GM19238 (cell line): Measurements from ENCODE around the gene FEM1B.

Experiments
- DNase-seq: peaks from one replicate; pipeline ENCODE4 v3.0.0; 2011; ENCODE audit warnings: low spot score; ENCODE audit not compliant: insufficient read length

The FEM1B gene

DNA sequence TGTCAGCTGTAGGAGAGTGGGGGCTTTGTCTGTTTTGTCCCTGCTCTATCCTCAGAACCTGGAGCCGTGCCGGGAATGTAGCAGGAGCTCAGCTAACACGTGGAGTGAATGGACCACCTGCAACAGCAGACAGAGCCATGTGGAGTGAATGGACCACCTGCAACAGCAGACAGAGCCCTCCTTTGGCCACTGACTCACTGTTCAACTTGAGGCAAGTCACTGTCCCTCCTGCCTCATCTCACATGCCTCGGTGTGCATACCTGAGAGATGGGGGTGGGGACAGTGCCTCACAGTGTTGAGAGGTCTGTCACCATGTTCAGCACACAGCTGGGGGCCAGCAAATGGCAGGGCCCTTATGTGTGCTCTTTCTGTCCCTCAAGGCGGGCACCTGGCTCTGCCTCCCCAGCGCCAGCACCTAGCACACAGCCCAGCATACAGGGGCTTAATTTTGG, 27.9 kb downstream of the FEM1B start:
- no peak for DNase-seq

- DNase-seq = no peak
These were observed 29.8 kb downstream of the FEM1B start for GRCh38 chr15:68307131-68307928.

- DNase-seq = no peak
These were observed 31.5 kb downstream of the FEM1B start for GRCh38 chr15:68309024-68309423.

DNA sequence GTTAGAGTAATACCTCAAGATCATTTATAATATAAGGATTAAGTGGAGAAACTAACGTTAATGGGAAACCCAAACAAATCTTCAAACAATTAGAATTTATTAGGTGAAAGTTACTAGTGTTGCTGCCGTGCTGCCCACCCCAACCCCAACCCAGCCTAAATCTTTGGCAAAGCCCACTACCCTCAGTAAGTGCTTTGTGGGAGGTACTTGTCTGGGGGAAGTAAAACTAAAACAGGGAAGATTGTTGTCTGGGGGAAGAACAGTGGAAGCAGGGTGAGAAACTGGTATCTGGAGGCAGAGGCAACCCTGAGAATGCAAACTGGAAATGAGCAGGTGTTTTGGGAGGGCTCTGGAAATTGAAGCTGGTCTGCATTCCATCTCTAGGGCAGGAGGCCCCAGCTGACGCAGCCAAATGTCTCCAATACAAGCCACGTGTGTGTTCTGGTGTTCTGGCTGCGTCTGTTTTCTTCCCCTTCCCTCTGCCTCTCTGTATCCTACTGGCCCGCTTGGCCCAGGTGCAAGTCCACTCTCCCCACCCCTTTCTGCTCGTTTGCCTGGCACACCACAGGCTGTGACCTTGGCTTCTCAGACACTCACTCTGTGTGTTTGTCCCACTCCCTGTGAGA, 32.7 kb downstream of the FEM1B start:
- no peak for DNase-seq

DNA sequence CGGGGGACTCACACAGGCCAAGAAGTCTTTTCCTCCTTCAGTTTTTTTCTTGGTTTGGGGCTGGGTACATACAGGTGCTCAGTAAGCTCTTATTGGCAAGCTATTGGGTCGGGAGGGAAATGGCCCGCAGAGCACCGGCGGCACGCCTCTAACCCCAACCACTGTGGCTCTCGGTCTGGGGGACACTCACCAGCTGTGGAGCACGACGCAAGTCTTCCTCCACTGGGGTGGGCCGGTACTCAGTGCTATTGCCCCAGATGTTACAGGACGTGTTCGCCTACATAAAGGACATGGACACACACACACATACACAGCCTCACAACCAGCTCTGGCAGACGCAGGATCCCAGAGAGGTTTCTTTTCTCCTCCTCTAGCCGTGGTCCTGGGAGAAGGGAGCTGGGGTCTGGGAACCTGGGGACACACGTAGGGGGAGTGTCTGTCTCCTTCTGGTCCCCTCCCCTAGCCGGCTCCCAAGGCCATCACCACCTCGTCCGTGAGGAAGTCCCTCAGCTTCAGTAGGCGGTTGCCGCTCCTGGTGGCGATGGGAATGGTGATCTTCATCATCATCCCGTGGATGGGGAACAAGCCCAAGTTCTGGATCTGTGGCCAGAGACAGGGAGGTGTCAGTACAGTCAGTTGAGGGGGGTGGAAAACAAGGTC, 33.4 kb downstream of the FEM1B start:
- no peak for DNase-seq

- no peak for DNase-seq
These were observed 33.9 kb downstream of the FEM1B start for GRCh38 chr15:68311464-68311835.

DNA sequence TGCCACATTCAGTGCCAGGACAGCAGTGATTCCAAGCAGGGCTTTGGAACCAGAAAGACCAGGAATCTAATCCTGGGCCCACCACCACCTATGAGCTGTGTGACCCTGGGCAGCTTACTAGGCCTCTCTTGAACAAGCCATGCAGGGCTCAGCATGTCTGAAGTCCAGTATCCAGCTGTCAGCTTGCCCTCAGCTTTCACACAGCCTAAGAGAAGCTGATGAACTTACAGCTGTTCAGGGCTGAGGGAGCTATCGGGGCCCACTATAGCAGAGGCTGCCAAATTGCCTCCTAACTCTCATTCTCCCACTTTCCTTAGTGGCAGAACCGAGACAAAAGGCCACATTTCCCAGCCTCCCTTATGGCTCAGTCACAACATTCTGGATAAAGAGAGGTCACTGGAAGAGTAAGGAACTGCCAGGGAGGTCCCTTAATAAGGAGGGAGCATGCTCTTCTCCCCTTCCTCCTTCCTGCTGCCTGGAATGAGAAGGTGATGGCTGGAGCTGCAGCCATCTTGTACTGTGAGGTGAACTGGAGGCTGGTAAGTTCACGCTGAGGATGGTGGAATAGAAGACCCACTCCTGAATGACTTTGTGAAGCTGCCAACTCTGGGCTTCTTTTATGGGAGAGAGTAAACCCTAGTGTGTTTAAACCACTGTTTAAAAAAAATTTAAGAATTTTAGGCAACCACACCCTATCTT, 34.5 kb downstream of the FEM1B start:
- DNase-seq = no peak

- no peak for DNase-seq
These were observed 35.2 kb downstream of the FEM1B start for GRCh38 chr15:68312701-68313204.

DNA sequence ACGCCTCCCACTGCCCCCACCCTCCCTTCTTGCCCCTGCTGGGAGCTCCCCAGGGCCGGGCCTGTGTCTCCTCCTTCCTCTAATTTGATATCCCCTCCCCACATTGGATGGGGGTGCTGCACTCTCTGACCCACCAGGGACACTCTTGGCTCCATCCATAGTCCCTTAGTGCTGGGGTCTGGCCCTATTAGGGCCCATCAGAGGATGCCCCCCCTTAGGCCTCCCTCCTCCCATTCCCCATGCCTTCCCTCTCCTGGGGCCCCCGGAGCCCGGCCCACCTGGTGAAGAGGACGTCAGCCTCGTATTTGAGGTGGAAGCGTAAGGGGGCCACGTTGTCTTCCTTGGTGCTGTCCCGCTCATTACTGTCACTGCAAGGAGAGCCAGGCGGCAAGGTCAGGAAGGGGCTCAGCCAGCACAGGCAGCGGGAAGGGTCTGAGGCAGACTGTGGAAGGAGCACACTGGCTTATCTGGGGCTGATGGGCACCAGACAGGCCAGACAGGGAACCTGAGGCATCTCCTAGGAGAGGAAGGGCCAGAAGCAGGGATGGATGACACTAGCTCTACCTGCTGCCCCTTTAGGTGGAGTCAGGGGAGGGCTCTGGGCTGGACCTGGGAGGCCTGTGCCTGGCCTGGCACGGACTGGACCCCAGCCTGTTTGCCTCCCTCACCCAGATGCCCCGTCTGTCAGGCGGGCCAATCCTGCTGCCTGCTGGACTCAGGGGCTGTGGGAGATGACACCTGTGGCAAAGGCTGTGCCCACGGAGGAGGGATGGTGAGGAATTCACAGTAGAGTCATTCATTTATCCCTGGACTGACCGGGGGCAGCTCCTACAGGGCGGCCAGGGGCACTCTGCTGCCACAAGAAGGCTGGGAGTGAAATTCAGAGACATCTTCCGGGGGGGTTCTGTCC, 36.2 kb downstream of the FEM1B start:
- DNase-seq = no peak

DNA sequence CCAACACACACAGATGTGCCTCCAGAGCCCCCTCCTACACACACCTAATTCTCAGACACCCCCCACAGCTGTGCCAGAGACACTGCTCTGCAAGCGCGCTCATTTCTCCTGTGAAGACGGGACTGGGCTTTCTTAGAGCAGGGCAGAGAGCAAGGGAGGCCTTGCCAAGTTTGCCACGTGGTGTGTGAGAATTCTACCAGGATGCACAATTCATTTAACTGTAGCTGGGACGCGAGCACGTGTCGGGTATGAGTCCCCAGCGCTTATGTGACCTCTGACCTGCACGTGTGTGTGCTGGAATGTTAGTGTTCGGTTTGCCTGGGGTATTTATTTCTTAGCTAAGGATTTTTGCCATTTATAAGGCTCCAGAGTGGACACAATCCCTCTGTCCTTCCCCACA, 37.0 kb downstream of the FEM1B start:
- no peak for DNase-seq

DNA sequence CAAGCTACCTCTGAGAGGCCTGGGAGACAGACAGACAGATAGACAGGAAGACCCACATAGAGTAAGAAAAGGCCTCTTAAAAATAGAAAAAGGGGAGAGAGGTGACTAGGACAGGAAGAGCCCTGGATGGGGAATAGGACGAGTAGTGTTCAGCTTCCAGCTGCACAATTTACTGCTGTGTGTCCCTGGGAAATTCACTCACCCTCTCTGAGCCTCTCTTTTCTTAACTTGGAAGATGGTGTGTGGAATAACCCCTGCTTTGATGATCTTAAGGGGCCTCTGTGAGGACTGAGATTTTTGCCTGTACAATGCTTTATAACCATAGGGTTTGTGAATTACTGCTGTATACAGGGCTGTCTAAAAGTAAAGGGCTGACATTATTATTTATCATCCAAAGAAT, 37.5 kb downstream of the FEM1B start:
- DNase-seq = no peak

DNA sequence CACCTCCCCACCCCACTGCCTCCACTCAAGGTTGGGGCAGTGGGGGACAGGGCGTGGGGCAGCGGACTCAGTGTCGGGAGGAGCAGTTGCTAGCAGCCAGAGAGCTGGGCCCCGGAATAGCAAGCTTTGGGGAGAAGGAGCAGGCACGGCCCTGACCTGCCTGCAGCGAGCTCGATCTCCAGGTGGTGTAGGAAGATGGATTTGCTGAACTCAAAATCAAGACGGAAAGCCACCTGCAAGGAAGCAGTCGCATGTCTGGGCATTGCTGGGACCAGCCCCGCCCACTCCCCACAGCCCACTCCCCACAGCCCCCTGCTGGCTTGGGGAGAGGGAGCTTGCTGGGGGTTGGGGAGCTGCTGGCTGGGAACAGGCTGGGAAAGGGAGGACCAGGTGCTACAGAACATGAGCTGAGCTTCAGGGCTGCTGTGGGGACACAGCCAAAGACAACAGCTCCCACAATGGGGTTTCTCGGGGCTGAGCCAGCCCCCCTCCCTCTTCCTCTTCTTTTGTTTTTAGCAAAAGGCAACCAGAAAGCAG, 38.0 kb downstream of the FEM1B start:
- DNase-seq = no peak

DNA sequence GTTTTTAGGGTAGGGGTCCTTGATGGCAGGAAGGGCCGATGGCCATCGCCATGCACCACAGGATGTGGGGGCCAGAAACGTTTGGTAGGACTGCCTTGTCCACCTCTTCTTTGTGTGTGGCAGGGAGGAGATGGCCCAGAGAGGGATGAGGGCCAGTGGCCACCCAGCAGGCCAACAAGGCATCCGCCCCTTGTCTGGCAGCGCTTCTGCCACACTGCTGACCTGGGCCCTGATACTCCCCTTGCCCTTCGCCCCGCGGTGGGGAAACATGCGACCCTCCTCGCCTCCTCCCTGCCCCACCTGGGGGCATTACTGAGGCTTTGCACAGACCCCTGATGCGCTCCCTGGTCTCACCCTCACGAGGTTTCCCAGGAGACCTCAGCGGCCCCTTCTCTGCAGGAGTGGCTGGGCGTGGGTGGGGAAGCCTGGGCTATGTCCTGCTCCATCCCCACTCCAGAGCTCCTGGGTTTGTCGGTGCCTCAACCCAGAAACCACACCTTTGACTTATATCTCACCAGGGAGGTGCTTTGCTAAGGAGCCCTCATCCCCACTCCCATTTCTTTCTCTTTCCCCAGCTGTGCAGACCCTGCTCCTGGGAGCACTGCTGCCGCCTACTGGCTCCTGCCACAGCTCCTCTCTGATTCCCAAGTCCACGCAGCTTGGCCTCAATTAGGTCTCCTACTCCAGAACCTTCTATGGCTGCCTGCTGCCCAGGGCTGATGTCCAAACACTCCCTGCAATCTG, 38.7 kb downstream of the FEM1B start:
- no peak for DNase-seq

GRCh38 chr15:68317281-68318007, 39.9 kb downstream of the FEM1B start:
- no peak for DNase-seq

DNA sequence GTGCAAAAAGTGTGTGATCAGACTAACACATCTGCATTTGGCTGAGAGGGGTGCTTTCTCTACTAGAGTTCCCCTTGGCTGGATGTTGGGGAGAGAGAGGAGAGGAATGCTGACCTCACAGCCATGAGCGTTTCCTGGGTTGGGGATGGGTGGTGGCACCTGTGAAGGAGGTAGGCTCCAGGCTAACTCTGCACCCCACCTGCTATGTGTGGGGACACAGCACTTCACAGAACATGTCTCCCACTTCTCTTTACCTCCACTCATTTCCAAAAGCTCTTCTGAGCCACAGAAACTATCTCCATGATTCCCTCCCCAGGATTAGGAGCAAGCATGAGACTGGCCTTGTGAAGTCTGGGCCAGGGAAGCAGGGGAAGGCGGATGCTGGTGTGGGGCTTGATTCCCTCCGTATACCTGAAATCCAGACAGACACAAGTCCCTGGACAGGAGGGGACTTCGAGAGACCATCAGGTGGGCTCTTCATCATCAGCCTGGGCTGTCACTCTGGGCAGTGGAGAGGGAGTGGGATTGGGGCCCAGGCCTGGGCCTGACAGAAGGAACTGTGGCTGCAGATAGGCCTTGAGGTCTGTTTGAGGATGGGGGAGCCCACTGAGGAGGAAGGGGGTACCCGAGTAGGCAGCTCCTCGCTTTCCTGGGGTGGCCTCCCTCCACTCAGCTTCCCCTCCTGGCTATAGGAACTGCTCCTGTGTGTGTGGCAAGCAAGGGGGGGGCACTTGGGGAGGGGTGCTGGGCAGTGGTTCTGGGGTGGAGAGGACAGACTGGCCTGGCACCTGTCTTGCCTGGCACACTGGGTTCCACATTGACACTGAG, 40.7 kb downstream of the FEM1B start:
- no peak for DNase-seq

- DNase-seq = no peak
These were observed 41.7 kb downstream of the FEM1B start for GRCh38 chr15:68318931-68319909.

DNA sequence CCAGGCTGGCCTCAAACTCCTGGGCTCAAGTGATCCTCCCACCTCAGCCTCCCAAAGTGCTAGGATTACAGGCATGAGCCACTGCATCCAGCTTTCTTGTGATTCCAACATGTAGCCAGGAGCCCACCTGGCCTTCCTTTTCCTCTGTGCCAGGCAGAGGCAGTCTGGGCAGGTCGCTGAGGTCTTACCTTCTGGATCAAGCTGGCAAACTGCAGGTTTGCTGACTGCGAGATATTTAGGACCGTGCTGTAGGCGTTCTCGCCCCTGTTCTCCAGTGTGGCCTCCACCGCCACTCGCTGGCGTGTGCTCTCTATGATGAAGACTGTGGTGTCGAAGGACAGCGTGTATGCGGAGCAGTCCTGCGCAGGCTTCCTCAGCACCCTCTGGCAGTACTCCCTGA, 42.5 kb downstream of the FEM1B start:
- DNase-seq = no peak
